Glutamatergic neuron (in vitro differentiated cells): ENCODE measurements around the gene FGD3. TPM values are rescaled to one million over a fixed set of nuclear protein-coding genes. Genes with fewer than 3 reads are reported as not detected.

Experiments
- DNase-seq: peaks from one replicate; pipeline ENCODE4 v3.0.0; 2022
- H3K27ac Mint-ChIP-seq: one replicate; pipeline ENCODE4 v1.8.0; 2020; ENCODE audit warnings: mild to moderate bottlenecking, mixed read lengths, inconsistent platforms; ENCODE audit not compliant: unreplicated experiment
- H3K27me3 Mint-ChIP-seq: one replicate; pipeline ENCODE4 v1.8.0; 2020; ENCODE audit warnings: mild to moderate bottlenecking, moderate library complexity, mixed read lengths, inconsistent platforms; ENCODE audit not compliant: unreplicated experiment
- H3K36me3 Mint-ChIP-seq: one replicate; pipeline ENCODE4 v1.8.0; 2020; ENCODE audit warnings: mild to moderate bottlenecking, mixed read lengths, inconsistent platforms; ENCODE audit not compliant: unreplicated experiment
- H3K4me1 Mint-ChIP-seq: one replicate; pipeline ENCODE4 v1.8.0; 2020; ENCODE audit warnings: mild to moderate bottlenecking, low read depth, mixed read lengths, inconsistent platforms; ENCODE audit not compliant: unreplicated experiment
- H3K4me3 Mint-ChIP-seq: one replicate; pipeline ENCODE4 v1.8.0; 2020; ENCODE audit warnings: mild to moderate bottlenecking, mixed read lengths, inconsistent platforms; ENCODE audit not compliant: unreplicated experiment
- H3K9me3 Mint-ChIP-seq: one replicate; pipeline ENCODE4 v1.8.0; 2020; ENCODE audit warnings: mild to moderate bottlenecking, moderate library complexity, mixed read lengths, inconsistent platforms; ENCODE audit not compliant: unreplicated experiment
- total RNA-seq: library from RNA; stranded (reverse); fragmentation: NEBNext Ultra II Directional; extraction: Animal tissue kit (Norgen Biotek cat#: 25700); gene quantifications from one replicate; pipeline ENCODE4 v1.2.1, GENCODE V29; 2021; ENCODE audit not compliant: unreplicated experiment
- TF ChIP-seq, protein P1 (sequence below): fragments of 200-600 bp; sonication (generic); IDR thresholded peaks from one replicate; pipeline ENCODE4 v1.5.0; 2021; ENCODE audit not compliant: partially characterized antibody, unreplicated experiment

Gene FGD3
- total RNA-seq, 1 donor from 2014 or later: 1.2 TPM

DNA sequence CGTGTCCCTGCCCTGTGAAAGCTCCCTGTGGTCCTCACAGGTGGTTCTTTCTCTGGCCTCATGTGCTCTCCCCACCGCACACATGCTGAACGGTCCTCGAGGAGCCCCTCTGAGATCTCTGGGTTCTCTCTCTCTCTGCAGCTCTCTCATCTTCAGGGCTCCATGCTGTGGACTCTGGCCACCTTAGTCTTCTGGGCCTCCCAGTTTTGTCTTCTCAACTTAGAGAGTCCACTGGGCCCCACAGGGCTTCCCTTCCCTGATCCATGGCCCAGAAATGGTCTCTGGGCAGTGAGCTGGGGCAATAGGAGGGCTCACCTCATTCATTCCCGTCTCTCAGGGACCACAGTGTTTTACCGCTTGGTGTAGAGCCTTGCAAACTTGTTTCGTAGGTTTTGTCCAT is 26.4 kb downstream of the FGD3 start:
- peaks cover 2% of the 10 kb centered on the region for H3K27me3 Mint-ChIP-seq
- no peak for DNase-seq
- TF ChIP-seq, protein P1, sequence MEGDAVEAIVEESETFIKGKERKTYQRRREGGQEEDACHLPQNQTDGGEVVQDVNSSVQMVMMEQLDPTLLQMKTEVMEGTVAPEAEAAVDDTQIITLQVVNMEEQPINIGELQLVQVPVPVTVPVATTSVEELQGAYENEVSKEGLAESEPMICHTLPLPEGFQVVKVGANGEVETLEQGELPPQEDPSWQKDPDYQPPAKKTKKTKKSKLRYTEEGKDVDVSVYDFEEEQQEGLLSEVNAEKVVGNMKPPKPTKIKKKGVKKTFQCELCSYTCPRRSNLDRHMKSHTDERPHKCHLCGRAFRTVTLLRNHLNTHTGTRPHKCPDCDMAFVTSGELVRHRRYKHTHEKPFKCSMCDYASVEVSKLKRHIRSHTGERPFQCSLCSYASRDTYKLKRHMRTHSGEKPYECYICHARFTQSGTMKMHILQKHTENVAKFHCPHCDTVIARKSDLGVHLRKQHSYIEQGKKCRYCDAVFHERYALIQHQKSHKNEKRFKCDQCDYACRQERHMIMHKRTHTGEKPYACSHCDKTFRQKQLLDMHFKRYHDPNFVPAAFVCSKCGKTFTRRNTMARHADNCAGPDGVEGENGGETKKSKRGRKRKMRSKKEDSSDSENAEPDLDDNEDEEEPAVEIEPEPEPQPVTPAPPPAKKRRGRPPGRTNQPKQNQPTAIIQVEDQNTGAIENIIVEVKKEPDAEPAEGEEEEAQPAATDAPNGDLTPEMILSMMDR: no peak
- H3K36me3 Mint-ChIP-seq: no peaks in the 10 kb centered on the region
- no peaks in the 10 kb centered on the region for H3K4me1 Mint-ChIP-seq
- peaks cover 2% of the 10 kb centered on the region for H3K9me3 Mint-ChIP-seq
- H3K4me3 Mint-ChIP-seq: no peak overlapping the region
- H3K27ac Mint-ChIP-seq: no peak overlapping the region

DNA sequence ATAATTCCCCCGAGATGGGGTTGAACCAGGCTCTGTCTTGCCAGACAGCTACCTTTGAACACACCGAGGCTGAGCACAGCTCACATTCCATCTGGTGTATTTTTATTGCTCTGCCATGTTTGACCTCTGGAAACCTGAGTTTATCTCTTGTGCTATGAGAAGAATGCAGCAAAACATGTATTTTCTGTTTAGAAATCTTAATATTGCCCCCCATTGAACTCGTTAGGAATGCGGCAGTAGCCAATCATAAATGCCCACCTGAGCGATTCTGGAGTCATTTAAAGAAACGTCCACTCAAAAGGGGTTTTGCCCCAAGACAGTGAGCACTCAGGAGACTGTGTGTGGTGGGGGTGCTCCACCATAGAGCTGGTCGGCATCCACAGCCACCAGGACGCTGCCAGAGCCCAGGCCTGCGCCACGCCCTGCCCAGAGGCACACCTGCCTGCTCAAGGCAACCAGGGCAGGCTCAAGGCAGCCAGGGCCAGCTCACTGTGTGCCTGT is 26.9 kb downstream of the FGD3 start:
- Mint-ChIP-seq H3K27ac (no peak overlapping the region), H3K9me3 (peaks cover 2% of the 10 kb centered on the region)

DNA sequence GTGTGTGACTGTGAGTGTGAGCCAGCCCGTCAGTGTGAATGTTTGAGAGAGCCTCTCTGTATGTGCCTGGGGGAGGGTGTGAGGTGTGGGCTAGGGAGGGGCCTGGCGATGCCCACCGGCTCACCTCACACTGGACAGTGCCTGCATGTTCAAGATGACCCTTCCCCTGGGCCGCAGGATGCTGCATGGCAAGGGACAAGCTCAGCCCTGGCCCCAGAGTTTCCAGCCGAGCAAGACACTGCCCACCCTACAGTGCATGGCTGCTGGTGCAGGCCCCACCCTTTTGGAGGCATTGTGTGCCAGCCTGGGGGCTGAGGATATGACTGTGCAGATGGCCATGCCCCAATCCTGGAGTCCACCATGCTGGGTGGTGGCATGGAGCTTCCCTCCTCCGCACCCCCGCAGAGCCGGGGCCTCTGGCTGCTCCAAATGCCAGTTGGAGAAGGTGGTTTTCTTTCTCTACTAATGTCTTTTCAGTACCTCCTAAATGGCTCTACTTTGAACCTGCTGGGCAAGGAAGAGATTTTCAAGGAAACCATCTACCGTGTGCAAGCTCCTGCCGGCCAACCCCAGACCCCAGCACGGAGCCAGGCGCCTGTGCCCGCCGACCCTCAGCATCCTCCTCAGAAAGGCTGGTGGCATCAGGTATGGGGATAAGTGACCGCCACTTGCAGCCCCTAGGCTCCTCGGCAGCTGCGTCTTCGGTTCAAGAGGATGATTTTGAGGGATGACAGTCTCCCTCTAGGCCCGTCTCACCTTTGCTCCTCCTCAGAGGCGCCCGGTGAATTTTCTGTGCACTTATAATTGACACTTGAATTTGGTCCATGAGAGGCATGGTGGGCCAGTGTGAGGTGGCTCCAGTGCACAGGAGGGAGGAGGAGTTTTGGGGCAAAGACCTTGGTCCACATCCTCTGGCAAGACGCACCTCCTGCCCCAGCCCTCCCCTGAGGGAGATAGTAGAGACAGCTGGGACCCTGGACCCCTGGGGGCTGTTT is 27.7 kb downstream of the FGD3 start:
- Mint-ChIP-seq H3K36me3 (no peaks in the 10 kb centered on the region), H3K4me1 (no peaks in the 10 kb centered on the region), H3K9me3 (peaks cover 2% of the 10 kb centered on the region), H3K4me3 (no peak overlapping the region), H3K27me3 (peaks cover 2% of the 10 kb centered on the region), H3K27ac (no peak overlapping the region)
- DNase-seq: no peak
- TF ChIP-seq, protein P1: no peak

More for the DNA sequence above, 26.9 kb downstream of the FGD3 start:
- TF ChIP-seq, protein P1: no peak
- Mint-ChIP-seq H3K36me3 (no peaks in the 10 kb centered on the region), H3K4me1 (no peaks in the 10 kb centered on the region), H3K4me3 (no peak overlapping the region), H3K27me3 (peaks cover 2% of the 10 kb centered on the region)
- DNase-seq: no peak

DNA sequence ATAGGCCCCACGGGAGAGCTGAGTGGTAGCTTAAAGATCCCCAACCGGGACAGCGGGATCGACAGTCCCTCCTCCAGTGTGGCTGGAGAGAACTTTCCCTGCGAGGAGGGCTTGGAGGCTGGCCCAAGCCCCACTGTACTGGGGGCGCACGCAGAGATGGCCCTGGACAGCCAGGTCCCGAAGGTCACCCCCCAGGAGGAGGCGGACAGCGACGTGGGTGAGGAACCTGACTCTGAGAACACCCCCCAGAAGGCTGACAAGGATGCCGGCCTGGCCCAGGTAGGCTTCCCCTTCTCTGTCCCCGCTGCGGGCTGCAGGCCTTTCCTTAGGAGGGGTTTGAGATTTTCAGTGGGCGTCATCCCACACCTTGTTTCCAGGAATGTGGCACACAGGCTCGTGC is 29.1 kb downstream of the FGD3 start:
- TF ChIP-seq, protein P1: no peak
- H3K9me3 Mint-ChIP-seq: peaks cover 6% of the 10 kb centered on the region
- no peaks in the 10 kb centered on the region for H3K4me1 Mint-ChIP-seq
- no peak for DNase-seq
- H3K27me3 Mint-ChIP-seq: peaks cover 3% of the 10 kb centered on the region
- no peaks in the 10 kb centered on the region for H3K36me3 Mint-ChIP-seq
- no peak overlapping the region for H3K27ac Mint-ChIP-seq
- H3K4me3 Mint-ChIP-seq: no peak overlapping the region

DNA sequence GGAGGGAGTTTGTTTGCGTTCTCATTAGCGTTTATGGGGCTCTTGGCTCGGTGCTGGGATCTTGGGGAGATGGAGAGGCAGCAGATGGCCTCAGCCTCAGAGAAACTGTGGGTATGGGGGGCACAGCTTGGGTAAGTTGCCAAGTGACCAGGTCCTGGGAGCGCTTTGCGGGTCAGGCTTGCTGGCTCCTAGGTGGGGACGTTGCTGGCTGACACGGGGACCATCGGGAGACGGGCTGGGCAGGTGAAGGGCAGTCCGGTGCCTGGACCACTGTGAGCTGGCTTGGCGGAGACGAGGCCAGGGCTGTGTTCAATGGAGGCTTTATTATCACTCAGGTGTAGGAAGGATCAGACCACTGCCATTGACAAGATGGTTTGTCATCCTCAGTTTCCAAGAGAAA is 30.0 kb downstream of the FGD3 start:
- Mint-ChIP-seq H3K27me3 (peaks cover 3% of the 10 kb centered on the region), H3K27ac (no peak overlapping the region), H3K36me3 (peaks cover 5% of the 10 kb centered on the region), H3K4me1 (no peaks in the 10 kb centered on the region), H3K4me3 (no peak overlapping the region), H3K9me3 (peaks cover 7% of the 10 kb centered on the region)
- DNase-seq: no peak
- TF ChIP-seq, protein P1: no peak
